H9 (cell line): Measurements from ENCODE around the gene USP13. TPM values are rescaled to one million over a fixed set of nuclear protein-coding genes. Genes with fewer than 3 reads are reported as not detected.

Experiments used
- DNase-seq: peaks from one replicate; pipeline ENCODE4 v3.0.0-alpha.2; 2017
- H2AFZ ChIP-seq: one replicate; pipeline ENCODE4 v1.6.1; 2013; ENCODE audit warnings: mild to moderate bottlenecking, low read length, control low read depth, moderate library complexity
- H2AK5ac ChIP-seq: 2 replicates; pipeline ENCODE4 v1.6.1; 2013; ENCODE audit warnings: low read length, control low read depth, mixed read lengths; ENCODE audit not compliant: insufficient read length
- H2BK120ac ChIP-seq: one replicate; pipeline ENCODE4 v1.6.1; 2013; ENCODE audit warnings: low read depth, mild to moderate bottlenecking, low read length, control low read depth, inconsistent platforms; ENCODE audit not compliant: poor library complexity, severe bottlenecking
- H2BK12ac ChIP-seq: 2 replicates; pipeline ENCODE4 v1.6.1; 2013; ENCODE audit warnings: low read length, control low read depth, mixed read lengths, low read depth; ENCODE audit not compliant: insufficient read length
- H2BK15ac ChIP-seq: 2 replicates; pipeline ENCODE4 v1.6.1; 2013; ENCODE audit warnings: low read depth, low read length, control low read depth
- H2BK20ac ChIP-seq: one replicate; pipeline ENCODE4 v1.6.1; 2013; ENCODE audit warnings: low read depth, mild to moderate bottlenecking, low read length, control low read depth, inconsistent platforms; ENCODE audit not compliant: poor library complexity, severe bottlenecking
- H2BK5ac ChIP-seq: 2 replicates; pipeline ENCODE4 v1.6.1; 2013; ENCODE audit warnings: low read length, control low read depth, mixed read lengths; ENCODE audit not compliant: insufficient read length
- H3K14ac ChIP-seq: 2 replicates; pipeline ENCODE4 v1.6.1; 2013; ENCODE audit warnings: low read length, control low read depth; ENCODE audit not compliant: insufficient read depth
- H3K18ac ChIP-seq: 2 replicates; pipeline ENCODE4 v1.6.1; 2013; ENCODE audit warnings: low read depth, mild to moderate bottlenecking, mixed read lengths, low read length, control low read depth; ENCODE audit not compliant: insufficient read length
- H3K23ac ChIP-seq: 2 replicates; pipeline ENCODE4 v1.6.1; 2013; ENCODE audit warnings: low read length, control low read depth, mixed read lengths, low read depth; ENCODE audit not compliant: insufficient read length
- H3K23me2 ChIP-seq: 2 replicates; pipeline ENCODE4 v1.6.1; 2013; ENCODE audit warnings: low read depth, mild to moderate bottlenecking, mixed read lengths, low read length, control low read depth; ENCODE audit not compliant: insufficient read length, poor library complexity, severe bottlenecking
- H3K27ac ChIP-seq: 2 replicates; pipeline ENCODE4 v1.5.1; 2013; ENCODE audit warnings: low read length, control low read depth, mixed read lengths, low read depth; ENCODE audit not compliant: insufficient read length
- H3K27me3 ChIP-seq: 2 replicates; pipeline ENCODE4 v1.6.1; 2013; ENCODE audit warnings: low read length, control low read depth, inconsistent platforms; ENCODE audit not compliant: insufficient read depth
- H3K4ac ChIP-seq: 2 replicates; pipeline ENCODE4 v1.6.1; 2013; ENCODE audit warnings: low read depth, mild to moderate bottlenecking, control low read depth, inconsistent platforms, low read length, moderate library complexity
- H3K4me1 ChIP-seq: 2 replicates; pipeline ENCODE4 v1.6.1; 2013; ENCODE audit warnings: low read length, control low read depth, inconsistent platforms; ENCODE audit not compliant: insufficient read depth
- H3K4me2 ChIP-seq: 2 replicates; pipeline ENCODE4 v1.6.1; 2013; ENCODE audit warnings: low read length, control low read depth, mixed read lengths; ENCODE audit not compliant: insufficient read length, insufficient read depth
- H3K56ac ChIP-seq: 2 replicates; pipeline ENCODE4 v1.6.1; 2013; ENCODE audit warnings: low read depth, mild to moderate bottlenecking, mixed read lengths, low read length, control low read depth; ENCODE audit not compliant: insufficient read length
- H3K79me1 ChIP-seq: 2 replicates; pipeline ENCODE4 v1.6.1; 2013; ENCODE audit warnings: low read depth, mild to moderate bottlenecking, moderate library complexity, low read length, control low read depth, inconsistent platforms; ENCODE audit not compliant: insufficient read depth, poor library complexity, severe bottlenecking
- H3K79me2 ChIP-seq: 2 replicates; pipeline ENCODE4 v1.6.1; 2013; ENCODE audit warnings: low read length, control low read depth, inconsistent platforms; ENCODE audit not compliant: insufficient read depth
- H3K9ac ChIP-seq: 2 replicates; pipeline ENCODE4 v1.6.1; 2013; ENCODE audit warnings: low read length, control low read depth, mixed read lengths; ENCODE audit not compliant: insufficient read length; ENCODE audit errors: extremely low read depth
- H3K9me3 ChIP-seq: one replicate; pipeline ENCODE4 v1.6.1; 2013; ENCODE audit warnings: low read depth, low read length, inconsistent platforms; ENCODE audit not compliant: control insufficient read depth
- H3T11ph ChIP-seq: one replicate; pipeline ENCODE4 v1.6.1; 2013; ENCODE audit warnings: mild to moderate bottlenecking, low read length, control low read depth, inconsistent platforms
- H4K20me1 ChIP-seq: one replicate; pipeline ENCODE4 v1.6.1; 2013; ENCODE audit not compliant: control insufficient read depth, insufficient read length, insufficient read depth
- H4K5ac ChIP-seq: 2 replicates; pipeline ENCODE4 v1.6.1; 2013; ENCODE audit warnings: low read depth, mild to moderate bottlenecking, mixed read lengths, low read length, control low read depth; ENCODE audit not compliant: insufficient read length
- H4K8ac ChIP-seq: replicated peaks from 2 replicates; pipeline ENCODE4 v1.6.1; 2013; ENCODE audit warnings: low read length, control low read depth, mixed read lengths, low read depth; ENCODE audit not compliant: insufficient read length
- H4K91ac ChIP-seq: 2 replicates; pipeline ENCODE4 v1.6.1; 2013; ENCODE audit warnings: low read depth, mild to moderate bottlenecking, moderate library complexity, mixed read lengths, low read length, control low read depth; ENCODE audit not compliant: insufficient read length
- H3K27ac Mint-ChIP-seq, 3 experiments: 2 replicates in 2 of 3; 3 replicates in 1 of 3; pipeline ENCODE4 v1.8.0; 2020 to 2021; ENCODE audit warnings: mixed read lengths in 3 of 3, mild to moderate bottlenecking in 1 of 3, moderate library complexity in 1 of 3
- H3K27me3 Mint-ChIP-seq: 2 replicates; pipeline ENCODE4 v1.8.0; 2021; ENCODE audit warnings: low read depth, mild to moderate bottlenecking, moderate library complexity, mixed read lengths
- H3K36me3 Mint-ChIP-seq, 3 experiments: 2 replicates in 2 of 3; 3 replicates in 1 of 3; pipeline ENCODE4 v1.8.0; 2020 to 2021; ENCODE audit warnings: low read depth in 3 of 3, mixed read lengths in 3 of 3; ENCODE audit not compliant: insufficient read depth in 1 of 3
- H3K4me1 Mint-ChIP-seq, 2 experiments: 2 replicates each; pipeline ENCODE4 v1.8.0; 2020; ENCODE audit warnings: mixed read lengths in 2 of 2
- H3K4me3 Mint-ChIP-seq, 2 experiments: 2 replicates in 1 of 2; 3 replicates in 1 of 2; pipeline ENCODE4 v1.8.0; 2020 to 2021; ENCODE audit warnings: mild to moderate bottlenecking in 2 of 2, mixed read lengths in 2 of 2, moderate library complexity in 1 of 2
- H3K9me3 Mint-ChIP-seq, 2 experiments: 2 replicates in 1 of 2; 3 replicates in 1 of 2; pipeline ENCODE4 v1.8.0; 2020; ENCODE audit warnings: mild to moderate bottlenecking in 2 of 2, mixed read lengths in 2 of 2, moderate library complexity in 1 of 2
- CTCF ChIP-seq: fragments of 200-600 bp; sonication (generic); conservative IDR thresholded peaks from 3 replicates; pipeline ENCODE4 v1.8.0; 2021; ENCODE audit warnings: antibody characterized with exemption, mild to moderate bottlenecking
- WGBS: extraction: QIAGEN DNeasy Blood & Tissue Kit; methylation state at CpG from one replicate; pipeline ENCODE4 v1.1.7; 2013; ENCODE audit warnings: missing lambda C conversion rate, low lambda C conversion rate, mixed read lengths; ENCODE audit not compliant: insufficient read length; ENCODE audit errors: extremely low coverage; 5-methylcytosine and 5-hydroxymethylcytosine counted together
- total RNA-seq: library from RNA; stranded (reverse); gene quantifications from 2 replicates; pipeline ENCODE4 v1.2.1, GENCODE V29; 2021

Gene USP13
- total RNA-seq, 1 experiment from 2014 or later: 26.7 TPM

DNA sequence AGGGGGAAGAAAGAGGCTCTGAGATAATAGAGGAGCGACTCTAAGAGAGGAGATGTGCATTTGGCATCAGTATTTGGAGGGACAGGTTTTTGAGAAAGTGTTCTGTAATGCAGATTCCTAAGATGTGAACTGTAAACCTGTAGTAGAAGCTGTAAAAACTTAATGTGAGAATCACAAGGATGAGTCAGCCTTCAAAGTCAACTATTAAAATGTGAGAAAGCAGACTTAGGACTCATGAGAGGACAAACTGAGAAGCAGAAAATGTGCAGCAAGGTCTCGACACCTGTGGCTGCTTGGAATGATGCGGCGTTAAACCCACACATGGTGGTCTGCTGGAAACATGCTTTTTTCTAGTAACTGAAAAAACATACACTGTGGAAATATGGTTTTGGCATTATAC lies 36.0 kb downstream of the USP13 start:
- no CpG with 5 or more reads among the region's 4 CpGs for WGBS
- Histone ChIP-seq H2BK12ac (no peak overlapping the region), H2BK120ac (no peak overlapping the region), H3K9ac (no peak overlapping the region), H3T11ph (no peak overlapping the region), H3K14ac (no peak overlapping the region), H3K4me1 (no peaks in the 10 kb centered on the region), H4K8ac (no peak overlapping the region), H2AK5ac (no peak overlapping the region), H2BK5ac (no peak overlapping the region), H4K20me1 (no peaks in the 10 kb centered on the region), H4K91ac (no peak overlapping the region), H3K9me3 (no peaks in the 10 kb centered on the region), H3K27me3 (no peaks in the 10 kb centered on the region), H3K79me1 (no peaks in the 10 kb centered on the region), H3K18ac (no peak overlapping the region), H2BK15ac (no peak overlapping the region), H3K27ac (no peak overlapping the region), H3K23ac (no peak overlapping the region), H3K56ac (no peak overlapping the region), H2AFZ (no peak overlapping the region), H3K23me2 (no peaks in the 10 kb centered on the region), H3K4me2 (no peak overlapping the region), H4K5ac (no peak overlapping the region), H2BK20ac (no peak overlapping the region), H3K4ac (no peak overlapping the region), H3K79me2 (no peaks in the 10 kb centered on the region; the same call in 1 of the 2 replicates)
- TF ChIP-seq CTCF: no peak
- peaks cover 0 to 2% of the 10 kb centered on the region in 2 experiments; a peak in 1 of 4 replicates for H3K4me1 Mint-ChIP-seq
- no peak for DNase-seq
- H3K36me3 Mint-ChIP-seq: peaks cover 16 to 29% (median 26%) of the 10 kb centered on the region in 3 experiments; a peak in 6 of 7 replicates
- no peak overlapping the region for H3K27ac Mint-ChIP-seq
- H3K9me3 Mint-ChIP-seq: no peaks in the 10 kb centered on the region
- no peak overlapping the region for H3K4me3 Mint-ChIP-seq
- H3K27me3 Mint-ChIP-seq: no peaks in the 10 kb centered on the region
